ENCODE measurements around the gene PTGFRN.

GRCh38 chr1:116886291-116886878 is 23.3 kb upstream of the PTGFRN start:
- TF ChIP-seq CTCF (IDR thresholded peaks at IDR 0.05; ENCODE audit: insufficient read depth, low read length, poor library complexity, severe bottlenecking) = no peak
- TF ChIP-seq EZH2phosphoT487 (conservative IDR thresholded peaks at IDR 0.05; ENCODE audit: low read length) = no peak
